Neuronal stem cell (in vitro differentiated cells): ENCODE measurements around the gene TMEM190.
"Not testable (repeated sequence)": the region's sequence is repeated elsewhere in the genome, so short reads cannot be mapped to it uniquely, and the experiment has no call there.

Experiments used
- DNase-seq: peaks from one replicate; pipeline ENCODE4 v3.0.0-alpha.2; 2013; ENCODE audit warnings: low spot score
- H2AFZ ChIP-seq: one replicate; pipeline ENCODE4 v1.6.1; 2013; ENCODE audit warnings: mild to moderate bottlenecking, low read length, inconsistent platforms
- H2AK5ac ChIP-seq: 2 replicates; pipeline ENCODE4 v1.6.1; 2013; ENCODE audit warnings: low read depth, mild to moderate bottlenecking, inconsistent platforms, low read length, moderate library complexity, mixed read lengths
- H2BK120ac ChIP-seq: 2 replicates; pipeline ENCODE4 v1.6.1; 2013; ENCODE audit warnings: low read depth, mild to moderate bottlenecking, inconsistent platforms, low read length, moderate library complexity, mixed read lengths
- H2BK12ac ChIP-seq: one replicate; pipeline ENCODE4 v1.6.1; 2013; ENCODE audit warnings: low read length, inconsistent platforms
- H2BK15ac ChIP-seq: 2 replicates; pipeline ENCODE4 v1.6.1; 2013; ENCODE audit warnings: mild to moderate bottlenecking, low read length, inconsistent platforms, mixed read lengths
- H2BK5ac ChIP-seq: one replicate; pipeline ENCODE4 v1.6.1; 2013; ENCODE audit warnings: inconsistent platforms, mild to moderate bottlenecking, low read length, moderate library complexity
- H3K14ac ChIP-seq: one replicate; pipeline ENCODE4 v1.6.1; 2013; ENCODE audit warnings: low read length, inconsistent platforms
- H3K18ac ChIP-seq: 2 replicates; pipeline ENCODE4 v1.6.1; 2013; ENCODE audit warnings: low read length, inconsistent platforms
- H3K23ac ChIP-seq: 2 replicates; pipeline ENCODE4 v1.6.1; 2013; ENCODE audit warnings: low read depth, mild to moderate bottlenecking, mixed read lengths, low read length, inconsistent platforms; ENCODE audit not compliant: poor library complexity
- H3K27ac ChIP-seq: replicated peaks from 3 replicates; pipeline ENCODE4 v1.5.1; 2013; ENCODE audit warnings: low read length, inconsistent platforms
- H3K27me3 ChIP-seq, 3 experiments: 2 replicates each; pipeline ENCODE4 v1.6.1; 2013; ENCODE audit warnings: low read length in 3 of 3, mild to moderate bottlenecking in 2 of 3, inconsistent platforms in 1 of 3, low read depth in 1 of 3, mixed read lengths in 1 of 3, moderate library complexity in 1 of 3; ENCODE audit not compliant: control insufficient read depth in 3 of 3, insufficient read depth in 3 of 3
- H3K36me3 ChIP-seq, 2 donors: replicated peaks in 1 of 2; 2 replicates each; pipeline ENCODE4 v1.6.1; 2013; ENCODE audit warnings: low read length in 2 of 2; ENCODE audit not compliant: control insufficient read depth in 2 of 2, insufficient read depth in 2 of 2
- H3K4ac ChIP-seq: 2 replicates; pipeline ENCODE4 v1.6.1; 2013; ENCODE audit warnings: inconsistent platforms, mild to moderate bottlenecking, low read length, moderate library complexity
- H3K4me1 ChIP-seq, 2 donors: 1 replicate in 1 of 2; 2 replicates in 1 of 2; pipeline ENCODE4 v1.6.1; 2013; ENCODE audit warnings: low read length in 2 of 2, low read depth in 1 of 2; ENCODE audit not compliant: control insufficient read depth in 2 of 2, insufficient read depth in 1 of 2
- H3K4me2 ChIP-seq: one replicate; pipeline ENCODE4 v1.6.1; 2013; ENCODE audit warnings: mild to moderate bottlenecking, low read length, inconsistent platforms; ENCODE audit not compliant: insufficient read depth, poor library complexity, severe bottlenecking
- H3K4me3 ChIP-seq, 2 donors: 2 replicates each; pipeline ENCODE4 v1.5.1; 2013; ENCODE audit warnings: low read length in 2 of 2, mild to moderate bottlenecking in 2 of 2, inconsistent platforms in 1 of 2, moderate library complexity in 1 of 2
- H3K79me1 ChIP-seq: one replicate; pipeline ENCODE4 v1.6.1; 2013; ENCODE audit warnings: low read depth, mild to moderate bottlenecking, inconsistent platforms, low read length, moderate library complexity
- H3K9ac ChIP-seq: one replicate; pipeline ENCODE4 v1.6.1; 2013; ENCODE audit warnings: mild to moderate bottlenecking, low read depth, low read length, inconsistent platforms; ENCODE audit not compliant: poor library complexity
- H3K9me3 ChIP-seq, 2 donors: replicated peaks in 1 of 2; 2 replicates each; pipeline versions ENCODE3 to v1.6.1; 2013; ENCODE audit warnings: low read length in 2 of 2, mild to moderate bottlenecking in 2 of 2, inconsistent platforms in 1 of 2, low read depth in 1 of 2, mixed read lengths in 1 of 2, moderate library complexity in 1 of 2; ENCODE audit not compliant: control insufficient read depth in 2 of 2, insufficient read depth in 1 of 2
- H4K8ac ChIP-seq: one replicate; pipeline ENCODE4 v1.6.1; 2013; ENCODE audit warnings: low read depth, mild to moderate bottlenecking, inconsistent platforms, low read length, moderate library complexity
- H4K91ac ChIP-seq: one replicate; pipeline ENCODE4 v1.6.1; 2013; ENCODE audit warnings: low read length, low read depth, mild to moderate bottlenecking, inconsistent platforms; ENCODE audit not compliant: poor library complexity
- WGBS, 2 donors: extraction: QIAGEN DNeasy Blood & Tissue Kit; methylation state at CpG; one replicate each; pipeline ENCODE4 v1.1.7; 2013; ENCODE audit warnings: missing lambda C conversion rate in 2 of 2, mixed read lengths in 1 of 2; ENCODE audit not compliant: insufficient read length in 2 of 2, insufficient replicate concordance in 1 of 2; ENCODE audit errors: extremely low coverage in 2 of 2; 5-methylcytosine and 5-hydroxymethylcytosine counted together

The TMEM190 gene

GRCh38 chr19:55407800-55408532 is 31.3 kb downstream of the TMEM190 start:
- H2BK12ac ChIP-seq, result no peak overlapping the region
- H3K79me1 ChIP-seq, result peaks cover 9% of the 10 kb centered on the region
- peak overlapping the region; percentile 94 for H3K18ac ChIP-seq
- peak overlapping the region; percentile 90 for H4K91ac ChIP-seq
- no peak overlapping the region for H3K4ac ChIP-seq
- H4K8ac ChIP-seq, result peak overlapping the region; percentile 99
- peaks cover 5 to 19% of the 10 kb centered on the region in 2 donors for H3K9me3 ChIP-seq
- H3K4me3 ChIP-seq, result peak overlapping the region; percentile 76 to 98
- H2AK5ac ChIP-seq, result peak overlapping the region; percentile 95
- peak; percentile 98 for DNase-seq
- peak overlapping the region; percentile 98 for H3K27ac ChIP-seq
- peak overlapping the region; percentile 86 for H3K4me2 ChIP-seq
- peaks cover 19 to 20% of the 10 kb centered on the region in 2 donors for H3K4me1 ChIP-seq
- peak overlapping the region; percentile 88 for H2BK5ac ChIP-seq
- WGBS, 2 donors, result no CpG with 5 or more reads among the region's 72 CpGs
- peak overlapping the region; percentile 51 for H3K9ac ChIP-seq
- peak overlapping the region; percentile 13 for H2BK15ac ChIP-seq
- H3K14ac ChIP-seq, result no peak overlapping the region
- H3K27me3 ChIP-seq, result no peaks in the 10 kb centered on the region
- peak overlapping the region; percentile 94 for H2AFZ ChIP-seq
- no peak overlapping the region for H2BK120ac ChIP-seq
- peaks cover 28 to 36% of the 10 kb centered on the region in 2 donors for H3K36me3 ChIP-seq
- H3K23ac ChIP-seq, result peak overlapping the region; percentile 98

- Histone ChIP-seq H3K9me3 (peaks cover 5 to 19% of the 10 kb centered on the region in 2 donors), H2AK5ac (peak overlapping the region; percentile 95), H3K27me3 (no peaks in the 10 kb centered on the region), H3K4me1 (peaks cover 19 to 20% of the 10 kb centered on the region in 2 donors), H3K23ac (no peak overlapping the region), H3K4me2 (peak overlapping the region; percentile 63), H3K4me3 (peak overlapping the region; percentile 33 to 38), H3K18ac (peak overlapping the region; percentile 68), H4K91ac (peak overlapping the region; percentile 39), H4K8ac (peak overlapping the region; percentile 99), H2AFZ (peak overlapping the region; percentile 94), H3K9ac (no peak overlapping the region), H3K14ac (no peak overlapping the region), H3K79me1 (peaks cover 9% of the 10 kb centered on the region), H3K36me3 (peaks cover 23 to 31% of the 10 kb centered on the region in 2 donors), H3K27ac (peak overlapping the region; percentile 97), H2BK12ac (no peak overlapping the region), H2BK120ac (no peak overlapping the region), H3K4ac (peak overlapping the region; percentile 28), H2BK15ac (peak overlapping the region; percentile 13), H2BK5ac (no peak overlapping the region)
- DNase-seq, result no peak
- WGBS, 2 donors, result no CpG with 5 or more reads among the region's 9 CpGs
Measured at GRCh38 chr19:55408533-55408872, 31.9 kb downstream of the TMEM190 start.

- H2AK5ac ChIP-seq, H4K91ac ChIP-seq, H3K23ac ChIP-seq, DNase-seq, H3K4ac ChIP-seq, H2BK12ac ChIP-seq, H3K27me3 ChIP-seq, H2AFZ ChIP-seq, H3K4me2 ChIP-seq, H3K27ac ChIP-seq, H3K9ac ChIP-seq, H3K79me1 ChIP-seq, H2BK15ac ChIP-seq, H2BK5ac ChIP-seq, H3K18ac ChIP-seq, H2BK120ac ChIP-seq, H3K4me3 ChIP-seq, H3K14ac ChIP-seq, H4K8ac ChIP-seq: not testable (repeated sequence)
- Histone ChIP-seq H3K36me3 (peaks cover 19 to 25% of the 10 kb centered on the region in 2 donors), H3K4me1 (peaks cover 19 to 20% of the 10 kb centered on the region in 2 donors), H3K9me3 (peaks cover 5 to 19% of the 10 kb centered on the region in 2 donors)
- WGBS, 2 donors, result no CpG with 5 or more reads among the region's 8 CpGs
Measured at GRCh38 chr19:55409179-55409578, 32.6 kb downstream of the TMEM190 start.

- no CpG with 5 or more reads among the region's 2 CpGs for WGBS, 2 donors
Measured at GRCh38 chr19:55410168-55410567, 33.5 kb downstream of the TMEM190 start.

More at GRCh38 chr19:55410168-55410567, 33.5 kb downstream of the TMEM190 start:
- H3K4me1 ChIP-seq, result peaks cover 19 to 20% of the 10 kb centered on the region in 2 donors
- H3K23ac ChIP-seq, result no peak overlapping the region
- no peak overlapping the region for H3K4ac ChIP-seq
- no peak overlapping the region for H3K4me2 ChIP-seq
- no peak overlapping the region for H2BK120ac ChIP-seq
- no peaks in the 10 kb centered on the region for H3K27me3 ChIP-seq
- no peak for DNase-seq
- no peak overlapping the region for H2BK5ac ChIP-seq
- no peak overlapping the region for H4K8ac ChIP-seq
- no peak overlapping the region for H2BK12ac ChIP-seq
- H3K9me3 ChIP-seq, result peaks cover 5 to 19% of the 10 kb centered on the region in 2 donors
- no peak overlapping the region for H2AFZ ChIP-seq
- peaks cover 7% of the 10 kb centered on the region for H3K79me1 ChIP-seq
- no peak overlapping the region for H2BK15ac ChIP-seq
- no peak overlapping the region for H3K14ac ChIP-seq
- no peak overlapping the region for H3K9ac ChIP-seq
- H3K4me3 ChIP-seq, result no peak overlapping the region
- no peak overlapping the region for H3K18ac ChIP-seq
- H3K27ac ChIP-seq, result no peak overlapping the region
- no peak overlapping the region for H4K91ac ChIP-seq
- H2AK5ac ChIP-seq, result no peak overlapping the region
- peaks cover 13 to 18% of the 10 kb centered on the region in 2 donors for H3K36me3 ChIP-seq
